Endometrium (tissue), 2 donors: ENCODE data around the gene TAP1.
"Not testable (repeated sequence)": the region's sequence is repeated elsewhere in the genome, so short reads cannot be mapped to it uniquely, and the experiment has no call there.

Experiments used
- FAIRE-seq: peaks from 2 replicates; lab custom pipeline; 2012; peaks lifted over from hg19 to GRCh38; lab: Jason Lieb, UNC
- donor health status: control.
- donor health status: control.

TAP1 gene

DNA sequence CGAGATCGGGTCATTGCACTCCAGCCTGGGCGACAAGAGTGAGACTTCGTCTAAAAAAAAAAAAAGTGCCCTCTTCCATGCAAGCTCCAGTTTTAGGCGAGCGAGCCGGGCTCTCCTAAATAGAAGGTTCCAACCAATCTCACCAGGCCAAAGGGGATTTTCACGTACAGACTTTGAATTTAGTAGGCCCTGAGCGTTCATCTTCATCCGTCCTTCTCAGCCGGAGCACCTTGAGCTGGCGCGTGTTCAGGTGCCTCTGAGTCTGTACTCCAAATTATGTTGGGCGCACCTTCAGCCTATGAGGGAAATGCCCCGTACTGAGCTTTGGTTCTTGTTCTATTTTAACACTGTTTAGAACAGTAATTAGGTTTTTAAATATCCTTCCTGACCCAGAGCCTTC lies 14.1 kb downstream of the TAP1 start:
- no peak for FAIRE-seq

GRCh38 chr6:32838114-32838958 lies 15.2 kb downstream of the TAP1 start, which contains the start of gene TAP2:
Gene TAP2 (minus strand): TSS chr6:32838739. CDS start chr6:32838233, 506 bp downstream.
- peak; percentile 61 for FAIRE-seq

DNA sequence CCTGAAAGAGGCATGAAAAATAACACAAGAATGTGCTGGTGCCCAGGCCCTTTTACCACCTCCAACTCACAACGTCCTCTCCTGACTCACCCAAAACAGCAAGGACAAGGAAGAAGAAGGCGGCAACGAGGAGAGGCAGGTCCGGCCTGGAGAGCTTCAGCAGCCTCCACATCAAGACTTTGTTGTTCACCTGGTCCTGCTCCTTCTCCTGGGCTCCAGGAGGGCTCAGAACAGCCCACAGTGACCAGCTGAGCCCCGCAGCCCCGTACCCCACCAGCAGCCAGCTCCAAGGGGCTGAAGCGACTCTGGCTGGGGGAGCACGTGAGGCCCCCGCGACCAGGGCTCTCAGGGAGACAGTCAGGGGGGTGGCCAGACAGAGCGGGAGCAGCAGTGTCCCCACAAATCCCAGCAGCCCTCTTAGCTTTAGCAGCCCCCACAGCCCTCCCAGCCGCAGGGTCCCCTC lies 15.8 kb downstream of the TAP1 start:
- FAIRE-seq, result no peak

GRCh38 chr6:32836873-32837272 lies 16.6 kb downstream of the TAP1 start:
- FAIRE-seq, result no peak

GRCh38 chr6:32835167-32835893 lies 18.2 kb downstream of the TAP1 start:
- FAIRE-seq, result no peak

DNA sequence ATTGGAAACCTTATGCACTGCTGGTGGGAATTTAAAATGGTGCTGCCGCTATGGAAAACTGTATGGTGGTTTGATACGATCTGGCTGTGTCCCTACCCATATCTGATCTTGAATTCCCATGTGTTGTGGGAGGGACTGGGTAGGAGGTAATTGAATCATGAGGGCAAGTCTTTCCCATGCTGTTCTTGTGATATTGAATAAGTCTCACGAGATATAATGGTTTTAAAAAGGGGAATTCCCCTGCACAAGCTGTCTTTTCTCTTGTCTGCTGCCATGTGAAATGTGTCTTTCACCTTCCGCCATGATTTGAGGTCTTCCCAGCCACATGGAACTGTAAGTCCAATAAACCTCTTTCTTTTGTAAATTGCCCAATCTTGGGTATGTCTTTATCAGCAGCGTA lies 19.8 kb downstream of the TAP1 start:
- FAIRE-seq, result no peak

DNA sequence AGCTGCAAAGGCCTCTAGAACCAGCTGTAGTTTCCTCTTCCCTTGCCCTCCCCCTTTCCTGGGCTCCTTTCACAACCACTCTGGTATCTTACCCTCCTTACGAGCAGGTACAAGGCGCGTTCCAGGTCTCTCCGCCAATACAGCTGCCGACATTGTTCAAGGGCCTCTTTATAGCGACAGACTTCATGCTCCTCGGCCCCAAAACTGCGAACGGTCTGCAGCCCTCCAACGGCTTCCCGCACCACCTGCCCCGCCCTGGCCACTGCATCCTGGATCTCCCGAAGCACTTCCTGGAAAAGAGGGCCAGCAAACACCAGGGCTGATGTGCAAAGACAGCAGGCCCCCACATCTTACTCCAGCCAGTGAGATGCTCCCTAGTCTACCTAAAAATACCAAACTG lies 21.0 kb downstream of the TAP1 start:
- no peak for FAIRE-seq

- FAIRE-seq, result no peak
Measured at GRCh38 chr6:32830936-32831335, 22.6 kb downstream of the TAP1 start.

- no peak for FAIRE-seq
Measured at GRCh38 chr6:32830017-32830416, 23.5 kb downstream of the TAP1 start.

- FAIRE-seq, result no peak
Measured at GRCh38 chr6:32829495-32829894, 24.0 kb downstream of the TAP1 start.

GRCh38 chr6:32827025-32827424 lies 26.5 kb downstream of the TAP1 start:
- FAIRE-seq, result no peak

DNA sequence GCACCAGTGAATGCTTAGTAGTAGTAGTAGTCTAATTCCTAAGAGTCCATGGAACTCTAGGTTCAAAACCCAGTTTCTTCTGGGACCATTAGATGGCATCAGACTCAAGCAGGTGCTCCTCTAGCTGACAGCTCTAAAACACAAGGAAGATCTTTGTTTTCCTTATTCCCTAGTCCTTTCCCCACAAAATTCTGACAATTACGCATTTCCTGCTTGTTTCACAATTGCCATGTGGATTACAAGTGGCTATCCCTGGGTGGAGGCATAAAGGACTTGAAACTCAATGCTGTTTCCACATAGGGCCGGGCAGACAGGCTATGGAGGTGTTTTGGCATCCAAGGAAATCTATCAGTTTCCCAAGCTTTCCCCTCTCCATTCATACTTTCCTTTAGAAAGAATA lies 27.5 kb downstream of the TAP1 start:
- FAIRE-seq, result no peak

- no peak for FAIRE-seq
Measured at GRCh38 chr6:32819729-32820128, 33.8 kb downstream of the TAP1 start.

- no peak for FAIRE-seq
Measured at GRCh38 chr6:32818867-32819266, 34.6 kb downstream of the TAP1 start.

- no peak for FAIRE-seq
Measured at GRCh38 chr6:32816746-32817204, 36.7 kb downstream of the TAP1 start, which contains the start of gene HLA-DOB. Gene HLA-DOB (minus strand): TSS chr6:32817002. CDS start chr6:32816951, 51 bp downstream.

GRCh38 chr6:32815996-32816395 lies 37.5 kb downstream of the TAP1 start:
- FAIRE-seq, result no peak

DNA sequence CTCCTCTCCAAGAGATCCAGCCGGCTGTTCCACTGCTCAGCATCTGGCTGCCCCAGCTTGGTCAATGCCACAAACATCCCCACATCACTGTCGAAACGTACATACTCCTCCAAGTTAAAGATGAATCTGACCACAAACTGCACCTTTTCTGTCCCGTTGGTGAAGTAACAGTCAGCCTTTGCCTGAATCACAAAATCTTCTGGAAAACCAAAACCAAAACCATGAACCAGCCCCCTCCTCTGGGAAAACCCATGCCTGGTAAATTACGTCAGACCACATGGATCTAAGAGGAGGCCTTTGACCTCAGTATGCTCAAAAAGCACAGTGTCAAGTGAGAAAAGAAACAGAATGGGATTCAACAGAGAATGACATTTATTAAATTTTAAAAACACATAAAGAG lies 38.4 kb downstream of the TAP1 start:
- no peak for FAIRE-seq

DNA sequence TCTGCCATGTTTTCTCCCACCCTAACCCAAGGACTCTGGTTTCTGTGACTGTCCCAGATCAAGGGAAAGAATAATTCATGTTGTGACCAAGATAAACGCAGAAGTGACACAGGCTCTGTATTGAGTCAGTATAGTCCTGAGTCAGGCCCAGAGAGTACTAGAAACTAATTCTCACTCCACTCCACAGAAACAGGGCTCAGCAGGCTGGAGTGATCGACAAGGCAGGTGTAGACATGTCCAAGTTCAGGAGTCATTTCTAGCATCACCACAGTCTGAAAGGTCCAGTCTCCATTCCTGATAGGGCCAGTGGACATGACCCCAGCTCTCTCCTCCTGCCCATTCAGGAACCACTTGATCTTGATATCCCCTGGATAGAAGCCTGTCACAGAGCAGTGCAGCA lies 39.4 kb downstream of the TAP1 start:
- no peak for FAIRE-seq

DNA sequence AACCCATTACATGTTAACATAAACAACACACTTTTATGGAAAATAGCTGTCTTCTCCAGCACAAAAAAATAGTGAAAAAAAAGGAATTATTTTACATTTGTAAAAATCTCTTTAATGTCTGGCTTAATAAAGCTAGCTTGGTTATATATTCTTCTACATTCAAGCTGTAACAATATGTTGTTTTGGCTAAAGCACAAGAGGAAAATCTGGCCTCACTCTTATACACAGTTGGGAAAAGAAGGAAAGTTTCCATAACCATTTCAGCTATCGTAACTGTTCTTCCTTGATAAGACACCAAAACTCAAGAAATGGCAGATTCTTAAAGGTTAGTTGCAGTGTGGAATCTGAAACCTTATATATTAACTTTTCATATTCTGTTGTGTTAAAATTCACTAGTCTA lies 44.3 kb downstream of the TAP1 start:
- FAIRE-seq, result no peak

- no peak for FAIRE-seq
Measured at GRCh38 chr6:32807020-32807580, 46.4 kb downstream of the TAP1 start.

DNA sequence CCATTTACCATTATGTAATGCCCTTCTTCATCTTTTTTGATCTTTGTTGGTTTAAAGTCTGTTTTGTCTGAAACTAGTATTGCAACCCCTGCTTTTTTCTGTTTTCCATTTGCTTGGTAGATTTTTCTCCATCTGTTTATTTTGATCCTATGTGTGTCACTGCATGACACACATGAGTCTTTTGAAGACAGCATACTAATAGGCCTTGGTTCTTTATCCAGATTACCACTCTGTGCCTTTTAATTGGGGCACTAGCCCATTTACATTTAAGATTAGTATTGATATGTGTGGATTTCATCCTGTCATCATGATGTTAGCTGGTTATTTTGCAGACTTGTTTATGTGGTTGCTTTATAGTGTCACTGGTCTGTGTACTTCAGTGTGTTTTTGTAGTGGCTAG lies 48.1 kb downstream of the TAP1 start:
- FAIRE-seq, result not testable (repeated sequence)

- no peak for FAIRE-seq
Measured at GRCh38 chr6:32803416-32803815, 50.1 kb downstream of the TAP1 start.

GRCh38 chr6:32799740-32800139 lies 53.8 kb downstream of the TAP1 start:
- no peak for FAIRE-seq
